Stimulated activated memory B cell treated with anti-CD40 and anti-IgM and Interleukin-4, amounts not matched to agents 10 μg/mL and 1 μg/mL and 100 μg/mL, for 72 hours (primary cell): Measurements from ENCODE around the gene DEF6.
"Not testable (repeated sequence)": the region's sequence is repeated elsewhere in the genome, so short reads cannot be mapped to it uniquely, and the experiment has no call there.

Experiments used
- ATAC-seq: fragments of 150-1000 bp; cut with Tn5 transposase; 2 replicates; pipeline ENCODE4 v1.10.0; 2021
- H3K27ac Mint-ChIP-seq: one replicate; pipeline ENCODE4 v1.8.0; 2022; ENCODE audit warnings: mild to moderate bottlenecking, mixed read lengths
- H3K27me3 Mint-ChIP-seq: one replicate; pipeline ENCODE4 v1.8.0; 2022; ENCODE audit warnings: mixed read lengths
- H3K36me3 Mint-ChIP-seq: one replicate; pipeline ENCODE4 v1.8.0; 2022; ENCODE audit warnings: mixed read lengths
- H3K4me1 Mint-ChIP-seq: one replicate; pipeline ENCODE4 v1.8.0; 2022; ENCODE audit warnings: mixed read lengths
- H3K4me3 Mint-ChIP-seq: one replicate; pipeline ENCODE4 v1.8.0; 2022; ENCODE audit warnings: mild to moderate bottlenecking, moderate library complexity, mixed read lengths
- H3K9me3 Mint-ChIP-seq: one replicate; pipeline ENCODE4 v1.8.0; 2022; ENCODE audit warnings: mixed read lengths

DEF6 gene

DNA sequence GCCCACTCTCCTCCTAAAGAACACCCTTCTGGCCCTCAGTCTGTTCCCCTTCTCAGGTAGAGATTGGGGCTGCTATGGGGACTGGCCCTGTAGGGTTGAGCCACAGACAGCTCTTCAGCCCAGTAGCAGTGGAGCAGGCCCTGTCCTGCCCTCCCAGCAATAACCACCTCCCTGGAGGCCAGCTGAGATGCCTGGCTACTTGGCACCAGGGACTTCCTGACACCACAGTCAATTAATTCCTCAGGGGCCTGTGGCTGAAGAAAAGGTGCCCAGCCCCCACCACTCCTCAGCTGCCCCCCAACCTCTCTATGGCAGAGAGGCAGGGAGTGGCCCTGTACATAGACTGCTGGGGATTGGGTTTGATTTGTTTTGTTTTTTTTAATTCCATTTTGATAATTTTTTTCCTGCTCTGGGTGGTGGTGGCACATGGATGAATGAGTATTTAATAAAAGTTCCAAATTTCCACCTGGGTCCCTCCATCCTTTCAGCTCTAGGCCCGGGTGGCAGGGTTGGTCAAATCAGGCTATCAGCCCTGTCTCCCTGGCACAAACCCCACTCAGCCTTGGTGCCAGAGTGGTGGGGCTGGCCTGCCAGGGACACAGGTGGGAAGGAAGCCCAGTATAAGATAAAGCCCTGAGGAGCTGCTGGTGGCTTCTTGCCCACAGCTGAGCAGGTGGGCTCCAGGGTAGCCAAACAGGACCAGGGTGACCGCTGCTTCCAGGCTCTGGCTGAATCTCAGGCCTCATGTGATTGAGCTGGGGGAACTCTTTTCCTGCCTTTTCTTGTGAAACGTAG lies 1.9 kb upstream of the DEF6 start:
- H3K9me3 Mint-ChIP-seq: no peaks in the 10 kb centered on the region
- no peak for ATAC-seq
- H3K4me3 Mint-ChIP-seq: no peak overlapping the region
- H3K36me3 Mint-ChIP-seq: peaks cover 52% of the 10 kb centered on the region
- H3K27ac Mint-ChIP-seq: peak overlapping the region; percentile 95
- peaks cover 51% of the 10 kb centered on the region for H3K4me1 Mint-ChIP-seq
- no peaks in the 10 kb centered on the region for H3K27me3 Mint-ChIP-seq

DNA sequence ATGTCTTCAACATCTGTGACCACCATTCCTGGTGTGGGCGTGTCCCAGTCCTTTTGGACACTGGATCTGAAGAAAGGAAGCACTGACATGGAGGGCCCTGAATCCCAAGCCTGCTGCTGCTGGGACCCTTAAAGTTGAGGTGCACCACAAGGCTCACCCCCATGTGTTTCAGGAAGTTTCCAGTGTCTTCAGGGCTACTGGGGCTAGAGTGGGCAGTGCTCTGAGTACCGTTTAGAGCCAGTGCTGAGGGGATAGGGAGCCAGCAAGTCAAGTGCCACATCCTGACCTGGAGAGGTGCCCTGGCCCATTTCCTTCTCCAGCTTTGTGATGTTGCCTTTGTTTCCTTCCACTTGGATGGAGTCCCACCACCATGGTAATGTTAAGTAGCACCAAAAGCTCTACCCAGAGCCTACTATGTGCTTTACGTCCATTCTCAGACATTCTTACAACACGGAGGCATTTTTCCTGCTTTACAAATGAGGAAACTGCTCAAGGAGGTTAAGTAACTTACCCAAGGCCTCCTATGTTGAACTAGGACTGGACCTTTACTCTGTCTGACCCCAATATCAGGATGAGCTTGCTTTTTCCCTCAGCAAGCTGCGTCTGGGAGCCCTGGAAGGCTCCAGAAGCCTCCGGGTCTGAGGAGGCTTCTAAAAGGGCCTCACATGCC lies 552 bp upstream of the DEF6 start:
- peaks cover 56% of the 10 kb centered on the region for H3K4me1 Mint-ChIP-seq
- H3K9me3 Mint-ChIP-seq: no peaks in the 10 kb centered on the region
- peaks cover 39% of the 10 kb centered on the region for H3K36me3 Mint-ChIP-seq
- peak overlapping the region; percentile 73 for H3K4me3 Mint-ChIP-seq
- H3K27ac Mint-ChIP-seq: peak overlapping the region; percentile 95
- H3K27me3 Mint-ChIP-seq: no peaks in the 10 kb centered on the region
- no peak for ATAC-seq

DNA sequence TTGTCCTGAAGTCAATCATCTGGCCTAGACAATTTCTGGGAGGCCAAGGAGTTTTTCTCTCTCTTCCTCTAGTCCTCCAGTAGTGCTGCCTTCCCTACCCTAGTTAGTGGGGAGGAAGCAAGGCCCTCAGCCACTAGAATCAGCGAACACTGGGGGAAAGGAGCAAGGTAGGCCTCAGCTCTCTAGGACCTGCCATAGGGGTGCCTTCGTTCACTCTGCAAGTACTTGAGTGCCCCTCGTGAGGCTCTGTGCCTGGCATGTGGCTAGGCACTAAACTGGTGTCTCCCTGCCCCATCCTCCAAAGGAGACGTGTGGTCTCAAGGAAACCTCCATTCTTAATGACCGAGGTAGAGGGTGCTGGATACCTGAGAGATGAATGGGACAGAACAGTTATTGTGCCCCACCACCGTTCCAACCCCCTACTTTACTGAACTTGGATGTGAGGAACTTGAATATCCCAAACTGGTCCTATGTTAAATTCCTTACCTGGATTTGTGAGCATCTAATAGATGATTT lies 1.1 kb downstream of the DEF6 start:
- no peak for ATAC-seq
- H3K4me1 Mint-ChIP-seq: peaks cover 64% of the 10 kb centered on the region
- no peaks in the 10 kb centered on the region for H3K9me3 Mint-ChIP-seq
- H3K36me3 Mint-ChIP-seq: peaks cover 27% of the 10 kb centered on the region
- no peaks in the 10 kb centered on the region for H3K27me3 Mint-ChIP-seq
- H3K27ac Mint-ChIP-seq: peak overlapping the region; percentile 95
- peak overlapping the region; percentile 73 for H3K4me3 Mint-ChIP-seq

DNA sequence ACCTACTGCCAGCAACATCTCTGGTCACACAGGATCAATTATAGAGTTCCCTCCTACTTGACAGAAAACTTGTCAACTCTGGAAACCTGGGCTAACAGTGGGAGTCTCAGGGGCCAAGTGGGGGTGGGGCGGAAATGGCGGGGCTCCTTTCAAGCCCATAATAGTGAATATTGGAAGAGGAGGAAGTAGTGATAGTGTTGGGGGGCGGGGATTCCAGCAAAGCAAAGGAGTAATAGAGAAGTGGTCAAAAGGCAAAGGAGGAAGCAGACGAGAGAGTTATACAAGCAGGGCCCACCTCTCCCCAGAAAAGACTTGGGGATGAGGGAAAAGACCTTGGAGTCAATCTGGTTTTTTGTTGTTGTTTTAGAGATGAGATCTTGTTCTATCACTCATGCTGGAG lies 2.1 kb downstream of the DEF6 start:
- Mint-ChIP-seq H3K4me3 (peak overlapping the region; percentile 73), H3K27ac (peak overlapping the region; percentile 95), H3K27me3 (no peaks in the 10 kb centered on the region), H3K4me1 (peaks cover 67% of the 10 kb centered on the region), H3K9me3 (no peaks in the 10 kb centered on the region), H3K36me3 (peaks cover 26% of the 10 kb centered on the region)
- peak; percentile 47 for ATAC-seq

DNA sequence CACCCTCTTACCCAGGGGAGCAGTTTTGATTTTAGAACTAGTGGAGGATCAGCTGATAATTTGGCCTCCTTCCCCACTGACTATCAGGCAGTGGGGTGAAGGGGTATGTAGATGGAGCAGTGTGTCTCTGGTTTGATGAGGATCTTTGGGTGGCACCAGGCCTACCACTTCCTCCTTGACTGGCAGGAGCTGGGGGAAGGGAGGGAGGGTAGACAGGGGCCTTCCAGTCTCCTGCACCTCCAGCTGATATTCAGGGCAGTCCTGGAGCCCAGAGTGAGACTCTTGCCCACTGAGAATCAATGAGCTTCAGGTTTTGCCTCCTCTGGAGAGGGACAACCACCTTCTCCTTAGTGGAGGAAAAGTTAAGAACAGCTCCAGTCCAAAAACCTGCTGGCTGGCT lies 3.2 kb downstream of the DEF6 start:
- Mint-ChIP-seq H3K4me1 (peaks cover 67% of the 10 kb centered on the region), H3K4me3 (peak overlapping the region; percentile 73), H3K9me3 (no peaks in the 10 kb centered on the region), H3K36me3 (peaks cover 15% of the 10 kb centered on the region), H3K27ac (peak overlapping the region; percentile 95), H3K27me3 (no peaks in the 10 kb centered on the region)
- no peak for ATAC-seq

DNA sequence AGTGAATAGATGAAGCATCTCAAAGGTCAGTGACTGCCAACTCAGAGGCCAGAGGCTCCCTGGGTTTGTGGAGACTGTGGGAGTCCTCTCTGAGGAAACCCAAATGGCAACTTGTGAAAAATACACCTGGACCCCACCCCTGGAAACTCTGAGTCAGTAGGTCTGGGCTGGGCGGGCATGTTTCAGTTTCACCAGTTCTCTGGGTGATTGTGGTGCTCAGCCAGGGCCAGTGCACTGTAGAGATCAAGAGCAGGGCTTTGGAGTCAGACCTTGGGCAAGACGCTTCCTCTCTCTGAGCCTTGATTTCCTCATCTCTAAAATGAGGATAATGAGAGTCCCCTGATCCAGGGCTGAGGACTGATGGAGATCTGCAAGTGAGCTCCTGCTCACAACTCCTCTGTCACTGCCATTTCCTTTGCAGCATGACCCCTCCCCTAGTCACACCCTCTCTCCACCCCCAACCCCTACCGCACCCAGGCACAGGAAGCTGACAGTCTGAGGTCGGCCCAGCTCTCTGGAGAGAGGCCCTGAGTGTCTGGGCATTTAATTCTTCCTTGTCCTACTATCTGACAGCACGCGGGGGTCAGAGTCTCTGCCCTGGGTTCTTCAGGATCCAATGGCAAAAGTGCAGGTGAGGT lies 5.1 kb downstream of the DEF6 start:
- Mint-ChIP-seq H3K36me3 (peaks cover 21% of the 10 kb centered on the region), H3K27ac (peak overlapping the region; percentile 95), H3K9me3 (no peaks in the 10 kb centered on the region), H3K4me1 (peaks cover 73% of the 10 kb centered on the region), H3K4me3 (peak overlapping the region; percentile 81), H3K27me3 (no peaks in the 10 kb centered on the region)
- ATAC-seq: peak; percentile 93

DNA sequence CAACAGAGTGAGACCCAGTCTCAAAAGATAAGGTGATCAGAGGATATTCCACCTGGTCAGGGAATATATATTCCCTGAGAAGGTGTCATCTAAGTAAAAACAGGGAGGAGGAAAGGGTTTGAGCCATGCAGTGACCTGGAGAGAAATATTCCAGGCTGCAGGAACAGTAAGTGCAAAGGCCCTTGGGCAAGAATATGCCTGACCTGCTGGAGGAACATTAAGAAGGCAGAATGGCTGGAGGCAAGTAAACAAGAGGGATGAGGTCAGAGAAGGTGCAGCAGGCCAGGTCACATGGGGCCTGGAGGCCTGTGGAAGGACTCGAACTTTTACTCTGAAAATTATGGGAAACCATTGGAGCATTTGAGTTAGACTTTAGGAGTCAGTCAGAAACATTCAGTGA lies 6.7 kb downstream of the DEF6 start:
- peak overlapping the region; percentile 95 for H3K27ac Mint-ChIP-seq
- ATAC-seq: no peak
- H3K4me1 Mint-ChIP-seq: peaks cover 73% of the 10 kb centered on the region
- peak overlapping the region; percentile 59 for H3K4me3 Mint-ChIP-seq
- H3K36me3 Mint-ChIP-seq: peaks cover 28% of the 10 kb centered on the region
- H3K9me3 Mint-ChIP-seq: no peaks in the 10 kb centered on the region
- H3K27me3 Mint-ChIP-seq: no peaks in the 10 kb centered on the region

DNA sequence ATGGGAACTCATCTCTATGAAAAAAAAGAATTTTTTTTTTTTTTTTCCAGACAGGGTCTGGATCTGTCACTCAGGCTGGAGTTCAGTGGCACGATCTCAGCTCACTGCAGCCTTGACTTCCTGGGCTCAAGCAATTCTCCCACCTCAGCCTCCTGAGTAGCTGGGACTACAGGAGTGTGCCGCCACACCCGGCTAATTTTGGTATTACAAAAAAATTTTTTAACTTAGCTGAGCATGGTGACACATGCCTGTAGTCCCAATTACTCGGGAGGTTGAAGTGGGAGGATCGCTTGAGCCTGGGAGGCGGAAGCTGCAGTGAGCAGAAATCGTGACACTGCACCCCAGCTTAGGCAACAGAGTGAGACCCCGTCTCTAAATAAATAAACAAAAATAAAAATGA lies 7.5 kb downstream of the DEF6 start:
- Mint-ChIP-seq H3K36me3 (peaks cover 36% of the 10 kb centered on the region), H3K27ac (no peak overlapping the region), H3K4me3 (no peak overlapping the region), H3K9me3 (no peaks in the 10 kb centered on the region), H3K4me1 (peaks cover 73% of the 10 kb centered on the region), H3K27me3 (no peaks in the 10 kb centered on the region)
- ATAC-seq: no peak

DNA sequence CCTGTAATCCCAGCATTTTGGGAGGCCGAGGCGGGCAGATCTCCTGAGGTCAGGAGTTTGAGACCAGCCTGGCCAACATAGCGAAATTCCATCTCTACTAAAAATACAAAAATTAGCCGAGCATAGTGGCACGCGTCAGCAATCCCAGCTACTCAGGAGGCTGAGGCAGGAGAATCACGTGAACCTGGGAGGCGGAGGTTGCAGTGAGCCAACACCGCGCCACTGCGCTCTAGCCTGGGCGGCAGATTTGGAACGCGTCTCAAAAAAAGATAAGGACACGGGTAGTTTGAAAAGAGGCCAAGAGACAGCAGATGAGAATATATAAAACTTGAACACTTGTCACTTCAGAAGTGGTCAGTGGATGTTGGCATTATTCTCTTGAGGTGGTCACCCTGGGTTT lies 9.5 kb downstream of the DEF6 start:
- H3K36me3 Mint-ChIP-seq: peaks cover 34% of the 10 kb centered on the region
- not testable (repeated sequence) for H3K9me3 Mint-ChIP-seq, H3K27ac Mint-ChIP-seq, H3K27me3 Mint-ChIP-seq, H3K4me3 Mint-ChIP-seq, ATAC-seq
- H3K4me1 Mint-ChIP-seq: peaks cover 75% of the 10 kb centered on the region

DNA sequence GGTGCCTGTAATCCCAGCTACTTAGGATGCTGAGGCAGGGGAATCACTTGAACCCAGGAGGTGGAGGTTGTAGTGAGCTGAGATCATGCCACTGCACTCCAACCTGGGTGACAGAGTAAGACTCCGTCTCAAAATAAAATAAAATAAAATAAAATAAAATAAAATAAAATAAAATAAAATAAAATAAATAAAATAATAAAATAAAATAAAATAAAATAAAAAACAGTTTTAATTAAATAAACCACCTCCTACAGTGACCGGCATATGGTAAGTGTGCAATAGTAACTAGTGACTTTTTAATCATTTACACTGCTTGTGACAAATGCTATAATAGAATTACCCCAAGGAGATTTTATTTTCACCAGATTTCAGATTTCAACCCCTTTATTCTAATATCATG lies 10.9 kb downstream of the DEF6 start:
- not testable (repeated sequence) for H3K4me3 Mint-ChIP-seq, H3K27me3 Mint-ChIP-seq, ATAC-seq, H3K9me3 Mint-ChIP-seq
- Mint-ChIP-seq H3K36me3 (peaks cover 48% of the 10 kb centered on the region), H3K27ac (peak overlapping the region; percentile 92), H3K4me1 (peaks cover 75% of the 10 kb centered on the region)

DNA sequence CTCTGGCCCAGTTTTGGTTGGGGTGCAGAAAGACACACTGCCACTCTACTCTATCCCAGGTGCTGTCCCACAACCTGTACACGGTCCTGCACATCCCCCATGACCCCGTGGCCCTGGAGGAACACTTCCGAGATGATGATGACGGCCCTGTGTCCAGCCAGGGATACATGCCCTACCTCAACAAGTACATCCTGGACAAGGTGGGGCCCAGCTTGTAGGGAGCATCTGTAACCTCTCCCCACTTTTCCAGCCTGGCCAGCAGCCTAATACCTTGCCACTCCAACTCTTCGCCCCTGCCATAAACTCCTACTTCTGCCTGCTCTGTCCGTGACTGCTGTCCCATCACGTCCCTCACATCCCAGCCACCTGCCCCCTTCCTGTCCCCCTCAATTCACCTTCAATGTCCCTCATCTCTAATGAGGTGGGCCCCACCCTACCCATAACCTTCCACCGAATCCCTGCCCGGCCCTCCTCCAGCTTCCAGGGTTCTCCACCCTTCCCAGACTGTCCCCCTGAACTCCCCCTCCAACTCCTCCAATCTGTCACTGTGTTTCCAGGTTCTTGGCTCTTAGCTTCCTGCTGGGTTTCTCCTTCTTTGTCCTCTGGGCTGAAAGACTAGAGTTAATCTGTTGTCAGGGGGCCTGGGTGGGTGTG lies 12.1 kb downstream of the DEF6 start:
- no peak overlapping the region for H3K4me3 Mint-ChIP-seq
- peaks cover 74% of the 10 kb centered on the region for H3K4me1 Mint-ChIP-seq
- no peaks in the 10 kb centered on the region for H3K27me3 Mint-ChIP-seq
- no peaks in the 10 kb centered on the region for H3K9me3 Mint-ChIP-seq
- peaks cover 52% of the 10 kb centered on the region for H3K36me3 Mint-ChIP-seq
- peak overlapping the region; percentile 92 for H3K27ac Mint-ChIP-seq
- no peak for ATAC-seq

DNA sequence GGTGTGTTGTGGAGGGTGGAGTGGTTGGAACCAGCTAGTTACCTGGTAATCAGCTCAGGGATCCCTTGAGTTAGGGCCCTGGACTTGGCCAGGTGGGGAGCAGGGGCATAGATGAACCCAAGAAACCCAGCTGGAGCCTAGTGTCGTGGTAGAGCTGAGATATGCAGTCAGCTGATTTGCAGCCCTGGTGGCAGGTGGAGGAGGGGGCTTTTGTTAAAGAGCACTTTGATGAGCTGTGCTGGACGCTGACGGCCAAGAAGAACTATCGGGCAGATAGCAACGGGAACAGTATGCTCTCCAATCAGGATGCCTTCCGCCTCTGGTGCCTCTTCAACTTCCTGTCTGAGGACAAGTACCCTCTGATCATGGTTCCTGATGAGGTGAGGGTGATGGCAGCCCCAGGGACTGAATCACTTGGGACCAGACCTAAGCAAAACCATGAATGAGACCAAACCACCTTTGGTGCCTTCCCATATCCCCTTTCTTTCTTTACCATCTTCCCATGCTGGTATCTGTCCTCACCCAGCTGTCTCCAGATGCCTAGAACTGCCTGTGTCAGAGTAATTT lies 12.7 kb downstream of the DEF6 start:
- H3K27ac Mint-ChIP-seq: peak overlapping the region; percentile 92
- H3K4me1 Mint-ChIP-seq: peaks cover 77% of the 10 kb centered on the region
- H3K36me3 Mint-ChIP-seq: peaks cover 57% of the 10 kb centered on the region
- peak; percentile 40 for ATAC-seq
- H3K9me3 Mint-ChIP-seq: no peaks in the 10 kb centered on the region
- no peak overlapping the region for H3K4me3 Mint-ChIP-seq
- no peaks in the 10 kb centered on the region for H3K27me3 Mint-ChIP-seq

DNA sequence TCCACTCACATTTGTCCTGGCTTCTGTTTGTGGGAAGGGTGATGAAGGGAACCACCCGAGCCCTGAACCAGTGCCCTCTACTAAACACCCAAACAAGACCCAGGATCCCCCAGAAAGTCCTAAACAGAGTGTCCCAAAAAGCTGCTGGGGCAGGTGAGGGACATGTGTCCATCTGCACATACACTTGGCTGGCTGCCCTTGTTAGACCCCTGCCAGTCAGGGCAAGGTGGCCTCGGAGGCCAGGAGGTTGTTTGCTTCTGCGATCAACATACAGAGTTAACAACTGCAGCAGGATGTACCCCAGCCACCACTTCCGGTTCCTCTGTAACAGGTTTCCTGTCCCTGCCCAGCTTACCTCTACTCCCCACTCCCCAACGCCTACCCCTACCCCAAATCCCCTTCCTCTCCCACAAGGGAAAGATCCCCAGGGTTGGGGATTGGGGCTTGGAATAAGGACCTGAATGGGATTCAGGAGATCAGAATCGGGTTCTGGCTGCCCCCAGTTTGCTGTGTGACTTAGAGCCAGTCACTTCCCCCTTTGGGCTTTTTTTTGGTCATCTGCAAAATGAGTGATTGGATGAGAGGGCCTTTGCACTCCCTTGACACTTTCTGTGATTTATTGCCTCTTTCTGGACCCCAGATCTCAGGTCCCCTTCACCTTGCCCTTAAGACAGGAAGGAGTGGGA lies 13.9 kb downstream of the DEF6 start:
- Mint-ChIP-seq H3K4me1 (peaks cover 78% of the 10 kb centered on the region), H3K36me3 (peaks cover 61% of the 10 kb centered on the region), H3K9me3 (no peaks in the 10 kb centered on the region), H3K4me3 (peak overlapping the region; percentile 60), H3K27ac (peak overlapping the region; percentile 92), H3K27me3 (no peaks in the 10 kb centered on the region)
- peak; percentile 82 for ATAC-seq

DNA sequence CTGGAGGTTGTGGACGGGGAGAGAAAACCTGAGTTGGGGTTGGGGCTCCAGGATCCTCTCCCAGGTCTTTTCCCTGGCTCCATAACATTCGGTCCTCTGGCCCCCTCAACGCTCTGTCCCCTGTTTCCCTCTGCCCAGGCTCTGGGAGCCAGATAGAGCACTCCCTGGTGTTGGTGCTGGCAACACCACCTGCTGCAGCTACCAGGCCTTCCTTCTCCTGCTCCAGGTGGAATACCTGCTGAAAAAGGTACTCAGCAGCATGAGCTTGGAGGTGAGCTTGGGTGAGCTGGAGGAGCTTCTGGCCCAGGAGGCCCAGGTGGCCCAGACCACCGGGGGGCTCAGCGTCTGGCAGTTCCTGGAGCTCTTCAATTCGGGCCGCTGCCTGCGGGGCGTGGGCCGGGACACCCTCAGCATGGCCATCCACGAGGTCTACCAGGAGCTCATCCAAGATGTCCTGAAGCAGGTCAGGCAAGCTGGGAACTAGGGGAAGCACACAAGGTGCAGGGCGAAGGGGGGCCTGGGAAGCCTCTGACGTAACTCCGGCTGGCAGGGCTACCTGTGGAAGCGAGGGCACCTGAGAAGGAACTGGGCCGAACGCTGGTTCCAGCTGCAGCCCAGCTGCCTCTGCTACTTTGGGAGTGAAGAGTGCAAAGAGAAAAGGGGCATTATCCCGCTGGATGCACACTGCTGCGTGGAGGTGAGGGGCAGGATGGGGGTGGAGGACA lies 14.6 kb downstream of the DEF6 start:
- Mint-ChIP-seq H3K27ac (peak overlapping the region; percentile 92), H3K4me3 (peak overlapping the region; percentile 60), H3K27me3 (no peaks in the 10 kb centered on the region), H3K36me3 (peaks cover 61% of the 10 kb centered on the region), H3K4me1 (peaks cover 75% of the 10 kb centered on the region), H3K9me3 (no peaks in the 10 kb centered on the region)
- ATAC-seq: no peak
